Measurements from ENCODE around the gene HOOK2. TPM values are rescaled to one million over a fixed set of nuclear protein-coding genes. Genes with fewer than 3 reads are reported as not detected.

HOOK2 gene
- total RNA-seq, 4 donors from 2014 or later = 49.9 to 122 (median 65.8) TPM

DNA sequence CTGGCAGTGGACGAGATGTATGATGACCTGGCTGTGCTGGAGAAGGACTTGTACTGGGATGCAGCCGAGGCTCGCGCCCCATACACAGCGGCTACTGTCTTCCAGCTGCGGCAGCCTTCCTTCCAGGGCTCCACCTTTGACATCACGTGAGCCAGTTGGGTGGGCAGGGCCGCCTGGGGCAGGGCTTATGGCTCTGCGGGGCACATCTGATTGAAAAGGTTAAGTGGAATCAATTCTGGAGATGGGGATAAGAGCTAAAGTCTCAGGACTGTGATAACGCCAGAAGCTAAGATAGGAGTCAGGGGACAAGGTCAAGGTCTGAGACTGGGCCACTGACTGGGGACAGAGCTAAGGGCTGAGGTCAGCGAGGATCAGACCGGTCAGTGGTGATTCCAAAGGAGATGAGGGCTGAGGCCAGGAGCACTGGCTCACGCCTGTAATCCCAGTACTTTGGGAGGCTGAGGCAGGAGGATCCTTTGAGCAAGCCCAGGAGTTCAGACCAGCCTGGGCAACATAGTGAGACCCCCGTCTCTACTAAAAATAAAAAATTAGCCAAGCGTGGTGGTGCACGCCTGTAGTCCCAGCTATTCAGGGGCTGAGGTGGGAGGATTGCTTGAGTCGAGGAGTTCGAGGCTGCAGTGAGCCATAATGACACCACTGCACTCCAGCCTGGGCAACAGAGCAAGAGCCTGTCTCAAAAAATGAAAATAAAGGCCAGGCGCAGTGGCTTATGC is 19.0 kb downstream of the HOOK2 start:
- intact Hi-C loops (cut with DNase I; ENCODE audit: low total_unique reads) = loop anchor here (2.0 kb wide), 1 partner anchor 40 kb away; no protein-coding TSS in a partner anchor
- TF ChIP-seq POLR2A (IDR thresholded peaks at IDR 0.05) = no peak
- TF ChIP-seq, protein P1, sequence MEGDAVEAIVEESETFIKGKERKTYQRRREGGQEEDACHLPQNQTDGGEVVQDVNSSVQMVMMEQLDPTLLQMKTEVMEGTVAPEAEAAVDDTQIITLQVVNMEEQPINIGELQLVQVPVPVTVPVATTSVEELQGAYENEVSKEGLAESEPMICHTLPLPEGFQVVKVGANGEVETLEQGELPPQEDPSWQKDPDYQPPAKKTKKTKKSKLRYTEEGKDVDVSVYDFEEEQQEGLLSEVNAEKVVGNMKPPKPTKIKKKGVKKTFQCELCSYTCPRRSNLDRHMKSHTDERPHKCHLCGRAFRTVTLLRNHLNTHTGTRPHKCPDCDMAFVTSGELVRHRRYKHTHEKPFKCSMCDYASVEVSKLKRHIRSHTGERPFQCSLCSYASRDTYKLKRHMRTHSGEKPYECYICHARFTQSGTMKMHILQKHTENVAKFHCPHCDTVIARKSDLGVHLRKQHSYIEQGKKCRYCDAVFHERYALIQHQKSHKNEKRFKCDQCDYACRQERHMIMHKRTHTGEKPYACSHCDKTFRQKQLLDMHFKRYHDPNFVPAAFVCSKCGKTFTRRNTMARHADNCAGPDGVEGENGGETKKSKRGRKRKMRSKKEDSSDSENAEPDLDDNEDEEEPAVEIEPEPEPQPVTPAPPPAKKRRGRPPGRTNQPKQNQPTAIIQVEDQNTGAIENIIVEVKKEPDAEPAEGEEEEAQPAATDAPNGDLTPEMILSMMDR (IDR thresholded peaks at IDR 0.05) = no peak
- DNase-seq (ENCODE audit: low spot score in 2 of 2) = no peak
- WGBS, 2 donors = 84 to 88% methylated on average over 19 of the region's 19 CpGs
- H3K4me3 ChIP-seq (ENCODE audit: low read depth, poor library complexity, severe bottlenecking) = no peak overlapping the region

DNA sequence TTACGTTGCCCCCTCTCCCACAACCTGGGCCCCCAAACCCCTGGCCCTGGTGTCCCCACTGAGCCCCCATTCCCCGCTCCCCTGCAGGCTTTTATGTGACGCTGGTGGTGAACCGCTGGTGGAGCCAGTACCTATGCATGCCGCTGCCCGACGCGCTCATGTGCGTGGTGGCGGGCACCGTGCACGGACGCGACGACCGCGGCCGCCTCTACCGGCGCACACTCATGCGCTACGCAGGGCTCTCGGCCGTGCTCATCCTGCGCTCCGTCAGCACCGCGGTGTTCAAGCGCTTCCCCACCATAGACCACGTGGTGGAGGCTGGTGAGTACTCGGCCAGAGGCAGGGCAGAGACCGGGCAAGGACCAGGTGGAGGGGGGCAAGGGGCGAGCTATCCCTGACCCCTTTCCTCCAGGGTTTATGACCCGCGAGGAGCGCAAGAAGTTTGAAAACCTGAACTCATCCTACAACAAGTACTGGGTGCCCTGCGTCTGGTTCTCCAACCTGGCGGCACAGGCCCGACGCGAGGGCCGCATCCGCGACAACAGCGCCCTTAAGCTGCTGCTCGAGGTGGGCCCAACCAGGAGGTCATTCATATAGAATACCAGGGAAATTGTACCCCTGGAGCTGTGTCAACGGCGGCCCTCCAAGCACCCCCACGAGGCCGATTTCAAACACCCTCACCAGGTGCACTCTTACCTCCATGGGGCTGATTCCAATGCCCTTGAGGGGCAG is 20.7 kb downstream of the HOOK2 start:
- 80 to 83% methylated on average over 26 to 48 of the region's 50 CpGs for WGBS, 2 donors
- no peak for DNase-seq (ENCODE audit: low spot score in 2 of 2)
- intact Hi-C loops (cut with DNase I; ENCODE audit: low total_unique reads) = no loop called here
- TF ChIP-seq, protein P1 (IDR thresholded peaks at IDR 0.05) = no peak
- TF ChIP-seq POLR2A (IDR thresholded peaks at IDR 0.05) = no peak
- no peak overlapping the region for H3K4me3 ChIP-seq (ENCODE audit: low read depth, poor library complexity, severe bottlenecking)

DNA sequence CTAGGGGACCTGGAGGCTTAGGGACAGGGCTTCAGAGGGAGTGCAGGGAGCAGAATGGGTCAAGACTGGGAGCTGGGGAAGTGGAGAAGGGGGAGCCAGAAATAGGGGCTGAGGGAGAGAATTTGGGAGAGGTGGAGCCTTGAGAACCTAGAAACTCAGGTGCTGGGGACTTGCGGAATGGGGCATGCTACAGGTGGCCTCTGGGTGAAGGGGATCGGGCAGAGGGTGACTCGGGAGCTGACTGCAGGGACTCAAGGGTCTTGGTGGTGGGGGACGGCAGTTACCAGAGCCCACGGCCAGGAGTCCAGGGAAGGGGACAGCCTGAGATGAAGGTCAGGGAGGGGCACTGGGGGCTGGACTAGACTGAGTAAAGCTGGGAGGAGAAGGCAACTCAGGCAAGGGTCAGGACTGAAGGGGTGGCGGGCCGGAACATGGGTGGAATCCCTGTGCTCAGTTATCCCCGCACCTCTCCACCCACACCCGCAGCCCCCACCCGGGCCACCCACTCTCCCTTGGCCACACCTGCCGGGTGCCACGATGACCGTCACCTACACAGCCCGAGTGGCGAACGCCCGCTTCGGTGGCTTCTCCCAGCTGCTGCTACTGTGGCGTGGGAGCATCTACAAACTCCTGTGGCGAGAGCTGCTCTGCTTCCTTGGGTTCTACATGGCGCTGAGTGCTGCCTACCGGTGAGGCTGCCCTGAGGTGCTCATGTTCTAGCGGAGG is 23.1 kb downstream of the HOOK2 start:
- TF ChIP-seq POLR2A (IDR thresholded peaks at IDR 0.05) = no peak
- TF ChIP-seq, protein P1 (IDR thresholded peaks at IDR 0.05) = no peak
- intact Hi-C loops (cut with DNase I; ENCODE audit: low total_unique reads) = no loop called here
- H3K4me3 ChIP-seq (ENCODE audit: low read depth, poor library complexity, severe bottlenecking) = no peak overlapping the region
- DNase-seq (ENCODE audit: low spot score in 2 of 2) = no peak
- WGBS, 2 donors = 74 to 77% methylated on average over 23 of the region's 23 CpGs

DNA sequence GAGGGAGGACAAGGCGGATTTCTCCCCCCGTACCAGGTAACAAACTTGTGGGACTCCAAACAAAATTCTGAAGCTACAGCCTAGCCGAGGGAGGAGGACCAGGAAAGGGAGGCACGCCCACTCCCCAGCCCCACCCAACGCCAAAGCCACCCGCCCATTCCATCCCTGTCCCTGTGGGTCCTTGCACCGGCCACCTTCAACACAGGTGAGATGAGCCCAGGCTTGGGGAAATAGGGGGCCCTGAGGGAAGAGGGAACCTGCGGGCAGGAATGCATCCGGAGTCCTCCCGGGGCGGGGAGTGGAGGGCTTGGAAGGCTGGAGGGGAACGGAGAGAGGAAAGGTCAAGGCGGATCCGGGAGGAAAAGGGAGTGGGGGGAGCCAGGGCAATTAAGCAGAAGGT is 23.7 kb downstream of the HOOK2 start, which contains the start of gene BEST2:
BEST2 (plus strand) TSS at position 157 of the 400 bp plus-strand sequence. CDS start 802 bp downstream, outside the sequence.
- no peak within 1 kb of the TSS for H3K4me3 ChIP-seq (ENCODE audit: low read depth, poor library complexity, severe bottlenecking)
- TF ChIP-seq, protein P1 (IDR thresholded peaks at IDR 0.05) = no peak
- intact Hi-C loops (cut with DNase I; ENCODE audit: low total_unique reads) = no loop called here
- WGBS, 2 donors = 29 to 35% methylated on average over 14 of the region's 14 CpGs
- DNase-seq (ENCODE audit: low spot score in 2 of 2) = no peak

DNA sequence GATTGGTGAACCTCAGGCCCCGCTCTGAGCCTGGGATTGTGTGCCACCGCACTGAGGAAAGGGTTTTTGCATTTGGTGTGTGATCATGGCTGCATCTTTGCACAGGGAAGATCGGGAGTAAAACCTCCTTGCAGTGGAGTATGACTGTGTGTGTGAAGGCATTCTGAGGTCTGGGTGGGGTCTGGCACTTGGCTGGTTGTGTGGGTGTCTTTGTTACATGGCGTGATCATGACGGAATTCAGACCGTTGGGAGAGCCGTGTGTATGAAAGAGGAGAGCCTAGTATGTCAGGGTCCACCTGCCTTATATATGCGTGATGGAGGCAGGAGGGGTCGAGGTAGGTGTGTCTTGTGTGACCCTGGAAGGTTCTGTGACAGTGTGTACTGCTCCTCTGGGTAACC is 24.5 kb downstream of the HOOK2 start:
- intact Hi-C loops (cut with DNase I; ENCODE audit: low total_unique reads) = no loop called here
- DNase-seq (ENCODE audit: low spot score in 2 of 2) = no peak
- 51 to 55% methylated on average over 9 of the region's 9 CpGs for WGBS, 2 donors
- TF ChIP-seq, protein P1 (IDR thresholded peaks at IDR 0.05) = no peak
- no peak for TF ChIP-seq POLR2A (IDR thresholded peaks at IDR 0.05)
- H3K4me3 ChIP-seq (ENCODE audit: low read depth, poor library complexity, severe bottlenecking) = no peak overlapping the region

Measured in lower leg skin (tissue), 4 donors.